ENCODE data around the gene DBP.

GRCh38 chr19:48595171-48595570 lies 42.0 kb downstream of the DBP start:
- TF ChIP-seq EZH2 (IDR thresholded peaks at IDR 0.05; ENCODE audit: borderline replicate concordance, low read length) (no peak), CTCF (conservative IDR thresholded peaks at IDR 0.05 in 1 of 2, IDR thresholded peaks at IDR 0.05 in 1 of 2; ENCODE audit: extremely low read depth in 1 of 2, insufficient read depth in 1 of 2, low read depth in 1 of 2, low read length in 2 of 2) (no peak)

All from mammary epithelial cell (primary cell).